HG03025 (cell line): ENCODE results near the gene HABP2.

Experiments used
- ATAC-seq: cut with Tn5 transposase; IDR thresholded peaks from one replicate; pipeline ENCODE4 v1.9.1; 2021; ENCODE audit warnings: mild to moderate bottlenecking, moderate library complexity; ENCODE audit not compliant: unreplicated experiment, low FRiP score

HABP2 gene

GRCh38 chr10:113625461-113626186, 72.8 kb downstream of the HABP2 start:
- ATAC-seq, result no peak

- ATAC-seq, result no peak
Measured at GRCh38 chr10:113626809-113627355, 74.0 kb downstream of the HABP2 start.

- ATAC-seq, result no peak
Measured at GRCh38 chr10:113627836-113628235, 75.0 kb downstream of the HABP2 start.

GRCh38 chr10:113628607-113629153, 75.8 kb downstream of the HABP2 start:
- ATAC-seq, result no peak

- ATAC-seq, result no peak
Measured at GRCh38 chr10:113630929-113631533, 78.2 kb downstream of the HABP2 start.

GRCh38 chr10:113631684-113632367, 79.0 kb downstream of the HABP2 start:
- no peak for ATAC-seq
